Nucleus accumbens (tissue), 56 donors: ENCODE measurements around the gene DCLK3.
A peak's percentile ranks its signal among the peaks of the same experiment; 100 is the strongest.

Source experiments
- DNase-seq, 56 donors: peaks; one replicate each; lab custom pipeline; 2025; lab: John Stamatoyannopoulos, UW

The DCLK3 gene

GRCh38 chr3:36763850-36764703 lies at the start of gene DCLK3:
TSS of gene DCLK3 (minus strand) at chr3:36764553. CDS start at chr3:36764263, 290 bp downstream.
- peak in 25 of 56 donors; percentile 3 to 74 (median 36) for DNase-seq

- DNase-seq, result peak in 29 of 56 donors; percentile 8 to 78 (median 42)
These were observed 49.0 kb upstream of the DCLK3 start for GRCh38 chr3:36813305-36813704.

GRCh38 chr3:36812240-36812639 lies 47.9 kb upstream of the DCLK3 start:
- DNase-seq, result no peak

GRCh38 chr3:36811768-36812167 lies 47.4 kb upstream of the DCLK3 start:
- DNase-seq, result no peak

- DNase-seq, result peak in 37 of 56 donors; percentile 6 to 79 (median 36)
These were observed 40.1 kb upstream of the DCLK3 start for GRCh38 chr3:36804295-36805055.

- peak in 3 of 56 donors; percentile 5 to 17 (median 14) for DNase-seq
These were observed 38.9 kb upstream of the DCLK3 start for GRCh38 chr3:36803091-36803791.

GRCh38 chr3:36800533-36801116 lies 36.3 kb upstream of the DCLK3 start:
- no peak for DNase-seq

- no peak for DNase-seq
These were observed 32.5 kb upstream of the DCLK3 start for GRCh38 chr3:36796881-36797280.

GRCh38 chr3:36796161-36796560 lies 31.8 kb upstream of the DCLK3 start:
- no peak for DNase-seq

GRCh38 chr3:36795622-36796021 lies 31.3 kb upstream of the DCLK3 start:
- DNase-seq, result no peak

- no peak for DNase-seq
These were observed 28.0 kb upstream of the DCLK3 start for GRCh38 chr3:36792342-36792741.

- no peak for DNase-seq
These were observed 26.4 kb upstream of the DCLK3 start for GRCh38 chr3:36790765-36791164.

GRCh38 chr3:36786921-36787890 lies 22.9 kb upstream of the DCLK3 start:
- DNase-seq, result no peak

GRCh38 chr3:36784138-36784635 lies 19.8 kb upstream of the DCLK3 start:
- no peak for DNase-seq

GRCh38 chr3:36777424-36778218 lies 13.3 kb upstream of the DCLK3 start:
- no peak for DNase-seq

- DNase-seq, result peak in 6 of 56 donors; percentile 6 to 27 (median 12)
These were observed 12.1 kb upstream of the DCLK3 start for GRCh38 chr3:36776436-36776835.

GRCh38 chr3:36774052-36774451 lies 9.7 kb upstream of the DCLK3 start:
- no peak for DNase-seq

- no peak for DNase-seq
These were observed 7.6 kb upstream of the DCLK3 start for GRCh38 chr3:36771931-36772330.
